Measurements from ENCODE around the gene NGB.
"Not testable (repeated sequence)": the region's sequence is repeated elsewhere in the genome, so short reads cannot be mapped to it uniquely, and the experiment has no call there.

Gene NGB

DNA sequence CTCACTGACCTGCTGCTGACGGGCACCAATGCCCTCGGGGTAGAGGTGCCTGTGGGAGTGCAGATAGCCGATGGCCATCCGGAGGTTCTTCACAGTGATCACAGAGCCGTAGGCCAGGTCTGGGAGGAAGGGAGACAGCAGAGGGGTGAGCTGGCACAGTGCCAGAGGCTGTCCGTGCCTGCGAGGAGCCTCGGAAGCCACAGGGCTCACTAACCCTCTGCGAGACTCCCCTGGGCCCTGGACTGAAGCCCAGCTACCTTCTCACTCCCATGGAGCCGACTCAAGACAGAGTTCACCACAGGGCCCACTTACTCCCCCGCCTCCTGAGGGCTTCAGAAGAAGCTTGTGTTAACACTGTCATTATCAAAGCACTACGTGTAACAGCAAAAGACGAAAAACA is 25.1 kb upstream of the NGB start:
- DNase-seq (ENCODE audit: low spot score), result no peak

DNA sequence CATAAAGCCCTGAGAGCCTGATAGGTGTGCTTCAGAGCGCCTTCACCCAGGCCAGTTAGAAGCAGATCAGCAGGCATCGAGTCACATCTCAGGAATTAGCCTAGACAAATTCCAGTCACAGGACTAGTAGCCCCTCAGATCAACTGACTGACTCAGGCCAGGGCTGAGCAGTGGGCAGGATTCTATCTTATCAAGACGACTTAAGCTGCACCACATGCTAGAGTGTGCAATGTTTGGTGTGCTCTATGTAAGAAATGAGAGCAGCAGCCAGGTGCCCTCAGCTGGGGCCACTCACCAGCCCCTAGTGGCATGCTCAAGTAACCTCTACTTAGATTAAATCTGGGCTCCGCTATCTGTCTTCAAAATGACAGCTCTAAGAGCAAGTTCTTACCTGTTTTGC is 19.7 kb upstream of the NGB start:
- DNase-seq (ENCODE audit: low spot score), result no peak

DNA sequence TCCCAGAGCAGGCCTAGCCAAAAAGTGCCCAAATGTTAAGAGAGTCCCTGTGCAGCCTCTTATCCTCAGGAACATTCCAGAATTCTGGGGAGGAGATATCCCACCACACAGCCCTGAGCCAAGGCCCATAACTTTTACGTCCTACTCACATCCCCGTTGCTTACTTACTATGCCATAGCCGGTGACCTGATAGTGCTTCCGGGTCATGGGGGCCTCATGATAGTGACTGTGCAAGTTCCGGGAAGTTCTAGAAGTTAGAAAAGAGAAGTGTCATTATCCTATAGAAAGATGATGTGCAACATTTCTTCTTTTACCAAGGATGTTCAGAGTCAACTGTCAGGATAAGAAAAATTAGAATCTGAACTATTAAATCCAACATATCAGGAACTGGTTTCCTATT is 15.6 kb upstream of the NGB start:
- no peak for DNase-seq (ENCODE audit: low spot score)

DNA sequence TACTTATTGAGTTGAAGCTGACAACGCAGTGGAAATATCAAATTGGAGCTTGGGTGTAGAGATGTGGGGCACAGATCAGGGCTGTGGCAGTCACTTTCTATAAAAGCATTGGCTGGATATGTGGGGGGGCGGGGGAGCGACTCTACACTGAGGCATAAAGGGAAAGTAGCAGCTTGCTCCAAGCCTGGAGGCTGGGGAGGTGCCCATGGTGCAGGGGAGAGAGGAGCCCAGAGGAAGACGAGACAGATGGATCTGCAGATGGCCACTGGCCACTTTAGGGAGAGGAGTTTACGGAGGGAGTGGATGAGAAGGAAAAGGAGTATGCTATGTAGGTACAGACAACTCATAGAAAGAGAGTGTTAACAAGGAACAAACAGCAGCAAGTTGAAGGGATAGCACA is 13.5 kb upstream of the NGB start:
- DNase-seq (ENCODE audit: low spot score), result no peak

DNA sequence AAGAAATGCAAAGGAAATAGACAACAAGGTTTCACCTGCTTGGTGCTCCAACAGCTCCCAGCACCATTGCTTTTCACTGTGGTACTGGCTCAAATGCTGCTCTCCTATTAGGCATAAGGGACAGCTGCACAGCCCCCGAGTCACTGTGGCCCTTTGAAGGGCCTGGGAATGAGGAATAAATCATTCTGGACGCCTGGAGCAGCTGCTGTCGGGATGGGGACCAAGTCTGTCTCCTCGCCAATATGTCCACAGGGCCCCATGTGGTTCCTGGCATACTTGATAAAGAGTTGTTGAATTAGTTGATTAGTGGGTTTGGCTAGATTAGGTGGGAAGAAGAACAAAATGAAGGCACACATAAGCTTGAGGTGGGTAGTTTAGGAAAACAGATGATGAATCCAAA is 13.1 kb upstream of the NGB start:
- DNase-seq (ENCODE audit: low spot score), result no peak

DNA sequence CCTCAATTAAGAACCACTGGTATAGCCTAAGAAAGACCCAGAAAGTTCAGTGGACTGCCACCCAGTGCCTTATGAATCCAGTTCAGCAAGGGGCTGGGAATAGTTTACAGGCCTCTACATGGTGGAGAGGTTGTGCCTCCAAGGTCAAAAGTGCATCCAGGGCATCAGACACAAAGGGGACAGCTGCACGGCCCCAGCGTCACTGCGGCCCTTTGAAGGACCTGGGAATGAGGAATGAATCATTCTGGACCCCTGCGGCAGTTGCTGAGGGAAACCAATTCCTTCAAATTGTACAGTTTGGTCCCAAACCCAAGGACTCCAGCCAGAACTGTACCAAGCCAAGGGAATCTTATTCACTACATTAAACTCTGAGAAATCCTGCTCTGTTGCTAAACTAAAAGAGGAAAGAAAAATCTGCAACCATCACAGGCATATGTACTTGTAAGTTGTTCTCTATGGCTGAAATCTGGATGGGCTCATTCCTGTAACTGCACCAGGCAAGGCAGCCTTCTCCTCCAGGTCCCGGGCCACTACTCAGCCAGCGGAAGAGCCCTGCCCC is 10.9 kb upstream of the NGB start:
- DNase-seq (ENCODE audit: low spot score), result no peak

DNA sequence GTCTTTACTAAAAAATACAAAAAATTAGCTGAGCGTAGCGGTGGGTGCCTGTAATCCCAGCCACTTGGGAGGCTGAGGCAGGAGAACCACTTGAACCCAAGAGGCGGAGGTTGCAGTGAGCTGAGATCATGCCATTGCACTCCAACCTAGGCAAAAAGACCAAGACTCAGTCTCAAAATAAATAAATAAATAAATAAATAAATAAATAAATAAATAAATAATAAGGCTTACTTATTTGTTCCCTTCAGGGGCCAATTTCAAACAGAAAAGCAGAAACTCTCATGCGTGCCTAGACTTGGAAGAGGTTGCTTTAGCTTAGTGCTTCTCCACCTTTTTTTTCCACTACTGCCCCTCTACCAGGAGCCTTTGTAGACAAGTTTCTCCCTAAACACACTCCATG is 9.9 kb upstream of the NGB start:
- DNase-seq (ENCODE audit: low spot score), result not testable (repeated sequence)

DNA sequence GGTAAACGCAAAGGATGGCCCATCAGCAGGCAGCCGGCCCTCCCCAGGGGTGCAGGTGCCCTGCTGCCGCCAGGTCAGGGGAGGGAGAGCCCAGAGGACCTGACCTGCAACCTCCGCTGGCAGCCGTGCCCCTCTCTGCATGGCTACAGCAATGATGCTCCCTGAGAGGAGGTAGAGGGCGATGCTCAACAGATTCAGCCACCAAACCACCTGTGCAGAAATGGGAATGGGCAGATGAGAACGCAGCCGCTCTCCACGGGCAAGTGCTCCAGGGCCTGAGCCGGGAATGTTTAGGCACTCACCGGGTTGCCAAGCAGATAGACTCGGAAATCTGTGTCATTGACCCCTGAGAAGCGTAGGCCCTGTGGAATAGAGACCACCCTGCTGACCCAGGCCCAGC is 8.7 kb upstream of the NGB start:
- DNase-seq (ENCODE audit: low spot score), result no peak

DNA sequence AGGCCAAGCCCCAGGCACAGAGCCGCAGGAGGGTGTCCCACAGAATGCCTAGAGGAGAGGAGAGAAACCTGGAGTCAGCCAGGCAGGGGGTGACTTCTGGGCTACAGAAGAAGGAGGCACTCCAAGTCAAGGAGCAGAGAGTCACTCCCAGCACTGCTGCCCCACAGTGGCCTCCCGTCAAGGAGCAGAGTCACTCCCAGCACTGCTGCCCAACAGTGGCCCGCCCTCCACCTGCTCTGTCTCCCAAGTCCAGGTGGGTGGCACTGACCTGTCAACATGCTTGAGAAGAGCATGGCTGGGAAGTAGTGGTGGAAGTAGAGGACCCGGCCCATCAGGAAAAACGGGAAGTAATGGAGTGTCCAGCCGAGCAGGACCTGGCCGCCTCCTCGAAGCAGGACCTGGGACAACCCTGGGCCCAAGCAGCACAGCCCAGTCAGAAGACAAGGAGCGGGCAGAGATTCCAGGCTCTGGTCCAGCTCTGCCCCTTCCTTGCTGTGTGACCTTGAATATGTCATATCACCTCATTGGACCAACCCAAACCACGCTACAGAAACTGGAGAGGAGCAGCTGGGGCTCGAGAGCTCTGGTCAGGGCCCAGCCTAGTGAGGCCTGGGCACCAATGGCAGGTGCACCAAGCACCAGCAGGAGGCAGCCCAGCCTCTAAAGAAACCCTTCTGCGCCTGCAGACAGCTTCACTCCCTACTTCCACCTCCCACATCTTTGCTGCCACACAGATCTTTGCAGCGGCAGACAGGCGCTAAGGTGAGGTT is 7.6 kb upstream of the NGB start:
- no peak for DNase-seq (ENCODE audit: low spot score)

DNA sequence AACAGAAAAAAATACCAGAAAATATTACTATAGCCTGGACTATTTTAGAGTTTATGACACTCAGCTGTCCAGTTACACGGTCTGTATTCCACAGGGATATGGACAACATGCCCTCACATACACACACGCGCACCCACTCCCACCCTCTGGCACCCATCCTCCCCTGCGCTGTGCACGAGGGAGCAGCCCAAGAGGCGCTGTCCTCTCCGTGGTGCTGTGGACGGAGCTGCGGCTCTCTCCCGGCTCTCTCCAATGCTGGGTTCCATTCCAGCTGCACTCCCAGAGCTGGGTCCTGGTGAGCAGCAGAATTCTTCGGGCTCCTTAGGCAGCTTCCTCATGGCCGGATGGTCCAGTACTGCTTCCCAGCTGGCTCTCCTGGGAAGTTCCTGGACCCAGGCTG is 6.0 kb upstream of the NGB start:
- DNase-seq (ENCODE audit: low spot score), result no peak

DNA sequence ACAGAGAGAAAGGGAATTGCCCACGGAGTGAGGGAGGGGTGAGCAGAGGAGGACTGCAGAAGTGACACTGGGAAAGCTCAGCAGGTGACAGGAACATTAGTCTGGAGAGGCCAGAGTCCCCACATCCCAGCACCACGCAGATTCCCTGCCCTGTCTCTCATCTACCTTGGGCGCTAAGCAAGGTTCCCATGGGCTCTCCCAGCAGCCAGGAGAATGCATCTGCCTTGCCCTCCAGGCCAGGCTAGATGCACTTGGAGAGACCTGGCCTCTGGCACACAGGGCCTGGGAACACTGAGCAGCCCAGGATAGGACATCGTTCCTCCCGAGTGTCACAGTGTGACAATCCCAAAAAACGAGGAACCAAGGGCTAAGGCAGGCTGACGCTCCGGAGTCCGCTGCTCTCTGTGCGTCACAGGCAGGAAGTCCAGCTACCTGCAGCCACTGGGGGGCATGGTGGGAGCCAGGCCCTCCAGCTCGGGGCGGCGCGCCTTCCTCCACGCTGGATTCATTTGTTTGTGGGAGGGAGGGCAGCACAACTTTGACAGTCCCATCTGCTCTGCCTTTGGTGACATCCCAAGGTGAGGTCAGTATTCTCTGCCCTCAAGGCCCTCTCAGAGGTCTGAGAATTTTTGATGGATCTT is 5.4 kb upstream of the NGB start:
- DNase-seq (ENCODE audit: low spot score), result no peak

DNA sequence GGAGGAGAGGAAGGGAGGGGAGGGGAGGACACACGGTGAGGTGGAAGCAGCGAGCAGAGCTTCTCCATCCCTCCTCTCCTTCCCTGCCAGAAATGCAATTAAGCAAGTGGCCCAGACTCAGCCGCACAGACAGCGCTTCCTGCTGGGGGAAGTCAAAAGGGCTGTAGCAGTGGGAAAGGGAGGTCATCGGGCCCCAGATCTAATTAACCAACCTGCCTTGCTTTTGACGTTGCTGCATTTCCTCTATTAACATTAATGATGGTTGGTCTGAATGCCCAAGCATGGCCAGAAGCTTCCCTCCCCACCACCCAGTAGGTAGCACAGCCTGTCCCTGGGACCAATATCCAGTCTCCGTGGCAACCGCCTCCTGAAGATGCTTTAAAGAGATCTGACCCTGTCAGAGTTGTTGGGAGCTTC is 4.6 kb upstream of the NGB start:
- DNase-seq (ENCODE audit: low spot score), result no peak

DNA sequence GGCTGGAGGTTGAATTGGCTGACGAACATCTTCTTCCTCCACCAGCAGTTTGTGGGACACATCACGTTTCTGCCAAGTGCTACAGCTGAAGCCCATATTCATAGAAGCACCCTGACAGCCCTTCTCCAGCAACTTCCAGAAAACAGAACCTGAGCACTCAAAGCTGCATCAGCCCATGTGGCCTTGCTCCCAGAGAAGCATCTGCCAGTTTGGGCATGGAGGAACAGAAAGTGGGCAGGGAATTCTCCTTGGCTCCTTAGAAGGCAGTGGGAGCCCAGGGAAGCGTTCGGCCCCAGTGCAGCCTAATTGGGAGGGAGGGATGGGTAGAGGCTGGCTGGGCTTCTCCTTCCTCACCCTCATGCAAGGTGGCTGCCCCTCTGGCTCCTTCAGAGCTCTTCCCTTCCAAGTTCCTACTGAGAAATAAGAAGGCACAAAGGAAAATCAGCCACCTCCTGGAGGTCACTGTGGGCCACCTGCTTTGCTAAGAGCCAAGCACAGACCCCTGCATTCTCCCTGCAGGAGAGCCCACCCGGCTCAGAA is 4.1 kb upstream of the NGB start:
- no peak for DNase-seq (ENCODE audit: low spot score)

DNA sequence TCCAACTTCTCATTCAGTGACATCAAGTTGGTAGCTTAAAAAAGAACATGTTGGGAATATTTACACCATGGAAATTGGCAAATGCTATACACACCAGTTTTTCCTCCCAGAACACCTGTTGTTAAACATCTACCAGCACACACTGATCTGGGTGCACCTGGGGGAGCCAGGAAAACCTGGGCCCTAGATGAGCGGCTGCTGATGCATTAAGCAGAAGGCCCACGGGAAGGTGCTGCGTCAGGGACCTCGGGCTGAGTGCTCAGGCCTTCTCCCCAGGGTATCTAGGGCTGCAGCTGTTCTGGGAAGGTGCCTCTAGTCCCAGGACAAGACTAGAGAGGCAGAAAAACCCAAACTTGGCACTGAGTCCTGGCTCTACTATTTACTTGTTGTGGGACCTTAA is 2.8 kb upstream of the NGB start:
- DNase-seq (ENCODE audit: low spot score), result no peak

DNA sequence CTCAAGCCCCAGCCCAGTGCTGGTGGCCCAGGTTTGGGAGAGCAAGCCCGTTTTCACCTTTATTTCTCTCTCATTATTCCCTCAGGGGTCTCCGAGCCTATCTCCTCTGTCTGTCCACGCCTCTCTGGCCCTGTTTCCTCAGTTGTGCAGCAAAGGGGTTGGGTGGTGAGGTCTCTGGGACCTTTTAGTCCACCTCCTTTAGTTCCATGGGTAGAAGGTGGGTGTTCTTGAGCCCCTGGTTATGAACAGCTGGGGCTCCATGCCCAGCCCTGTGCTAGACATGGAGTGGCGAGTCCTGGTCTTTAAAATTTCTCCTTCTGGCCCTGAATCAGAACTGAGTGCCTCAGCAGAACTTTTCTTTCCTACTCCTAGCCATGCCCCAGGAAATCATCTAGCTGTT is 1.3 kb upstream of the NGB start:
- no peak for DNase-seq (ENCODE audit: low spot score)

DNA sequence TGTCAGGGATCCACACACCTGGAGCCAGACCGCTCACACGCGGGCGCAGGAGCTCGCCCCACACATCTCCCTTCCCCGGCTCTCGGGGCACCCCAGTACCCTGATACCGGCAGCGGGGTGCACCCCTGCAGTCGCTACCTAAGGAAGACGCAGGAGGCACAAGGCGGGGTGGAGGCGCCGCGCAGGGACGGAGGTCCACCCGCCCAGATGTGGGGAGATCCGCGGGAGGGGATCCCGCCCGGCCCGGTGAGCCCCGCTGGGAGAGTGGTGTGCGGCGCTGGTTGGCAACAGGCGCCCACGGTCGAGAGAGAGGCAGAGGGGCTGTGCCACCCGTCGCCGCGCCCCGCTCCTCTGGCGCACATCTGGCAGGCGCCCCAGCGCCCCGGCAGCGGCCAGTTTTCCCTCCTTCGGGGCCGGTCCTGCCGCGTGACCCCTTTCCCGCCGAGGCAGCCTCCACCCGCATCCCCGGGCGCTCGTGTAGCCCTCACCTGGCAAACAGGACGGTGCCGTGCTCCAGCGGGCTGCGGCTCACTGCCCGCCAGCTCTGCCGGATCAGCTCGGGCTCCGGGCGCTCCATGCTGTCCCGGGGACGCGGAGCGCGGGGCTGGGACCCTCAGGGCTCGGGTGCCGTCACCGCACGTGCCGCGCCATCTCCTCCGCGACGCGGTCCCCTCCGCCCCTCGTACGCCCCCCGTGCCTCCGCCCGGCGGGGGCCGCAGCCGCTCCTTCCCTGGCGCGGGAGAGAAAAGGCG is 469 bp downstream of the NGB start:
- DNase-seq (ENCODE audit: low spot score), result no peak

DNA sequence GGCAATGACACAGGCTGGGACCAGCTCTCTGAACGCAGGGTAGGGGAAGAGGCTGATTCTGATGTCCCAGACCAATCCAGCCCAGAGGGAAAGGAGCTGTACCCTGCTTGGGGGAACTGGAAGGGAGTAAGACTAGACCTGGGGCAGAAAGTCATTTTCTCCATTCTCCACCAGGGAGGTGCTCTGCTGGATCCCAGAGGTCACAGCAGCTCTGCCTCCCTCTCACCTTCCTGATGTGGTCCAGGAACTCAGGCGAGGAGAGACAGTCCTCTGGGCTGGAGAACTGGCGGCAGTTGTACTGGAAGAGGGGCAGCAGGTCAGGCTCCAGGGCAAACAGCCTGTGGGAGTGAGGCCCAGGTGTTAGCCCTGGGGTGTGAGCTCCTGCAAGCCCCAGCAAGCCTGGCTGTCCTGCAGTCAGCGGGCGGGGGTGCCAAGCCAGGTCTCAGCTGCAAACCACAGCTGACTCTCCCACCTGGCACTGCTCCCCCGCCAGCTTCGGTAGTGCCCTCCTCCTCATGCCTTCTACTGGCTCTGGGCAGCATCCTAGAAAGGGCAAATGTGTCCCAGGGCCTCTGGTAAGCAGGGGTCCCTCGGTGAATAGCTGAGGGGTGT is 1.9 kb downstream of the NGB start:
- no peak for DNase-seq (ENCODE audit: low spot score)

DNA sequence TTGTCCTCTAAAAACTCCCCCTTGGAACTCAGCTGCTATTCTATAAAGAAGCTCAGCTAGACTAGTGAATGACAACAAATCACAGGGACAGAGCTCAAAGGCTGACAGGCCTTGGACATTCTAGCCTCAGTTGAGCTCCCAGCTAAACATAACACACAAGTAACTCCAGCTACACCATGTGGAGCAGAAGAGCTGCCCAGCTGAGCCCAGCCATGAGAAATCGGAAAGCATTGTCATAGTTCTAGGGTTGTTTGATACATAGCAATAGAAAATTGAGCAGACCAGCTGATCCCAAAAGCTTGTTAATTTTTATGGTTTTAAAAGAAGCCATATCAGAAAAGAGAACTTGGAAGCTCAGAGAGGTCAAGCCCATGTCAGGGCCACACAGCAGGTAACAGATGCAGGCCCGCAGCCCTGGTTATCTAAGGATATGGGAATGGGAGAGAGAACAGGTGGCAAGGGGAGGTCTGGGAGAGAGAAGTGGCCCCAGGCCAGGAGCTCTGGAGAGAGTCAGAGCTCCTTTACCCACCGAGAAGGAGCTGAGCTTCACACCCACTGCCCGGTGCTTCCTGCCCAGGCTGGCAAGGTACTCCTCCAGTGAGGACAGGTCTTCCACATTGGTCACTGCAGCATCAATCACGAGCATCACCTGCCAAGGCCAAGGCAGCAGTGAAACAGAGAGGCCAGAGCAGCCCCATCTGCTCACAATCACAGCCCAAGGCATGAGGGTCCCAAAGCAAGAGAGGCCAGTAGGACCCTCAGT is 2.9 kb downstream of the NGB start:
- DNase-seq (ENCODE audit: low spot score), result no peak

DNA sequence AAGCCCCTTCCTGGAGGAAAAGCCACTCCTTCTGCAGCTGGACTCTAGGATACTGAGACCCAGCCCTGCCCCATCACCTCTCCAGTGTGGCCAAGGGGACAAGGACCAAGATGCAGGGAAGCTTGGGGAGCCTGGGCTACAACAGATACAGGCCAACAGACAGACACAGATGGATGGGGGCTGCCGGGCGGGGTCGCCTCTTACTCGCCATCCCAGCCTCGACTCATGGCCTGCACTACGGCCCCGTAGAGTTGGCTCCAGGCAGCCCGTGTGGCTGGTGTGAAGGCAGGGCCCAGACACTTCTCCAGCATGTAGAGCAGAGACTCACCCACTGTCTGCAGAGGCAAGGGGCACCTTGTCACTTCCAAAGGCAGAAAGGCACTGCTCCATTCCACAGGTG is 4.7 kb downstream of the NGB start:
- DNase-seq (ENCODE audit: low spot score), result no peak

DNA sequence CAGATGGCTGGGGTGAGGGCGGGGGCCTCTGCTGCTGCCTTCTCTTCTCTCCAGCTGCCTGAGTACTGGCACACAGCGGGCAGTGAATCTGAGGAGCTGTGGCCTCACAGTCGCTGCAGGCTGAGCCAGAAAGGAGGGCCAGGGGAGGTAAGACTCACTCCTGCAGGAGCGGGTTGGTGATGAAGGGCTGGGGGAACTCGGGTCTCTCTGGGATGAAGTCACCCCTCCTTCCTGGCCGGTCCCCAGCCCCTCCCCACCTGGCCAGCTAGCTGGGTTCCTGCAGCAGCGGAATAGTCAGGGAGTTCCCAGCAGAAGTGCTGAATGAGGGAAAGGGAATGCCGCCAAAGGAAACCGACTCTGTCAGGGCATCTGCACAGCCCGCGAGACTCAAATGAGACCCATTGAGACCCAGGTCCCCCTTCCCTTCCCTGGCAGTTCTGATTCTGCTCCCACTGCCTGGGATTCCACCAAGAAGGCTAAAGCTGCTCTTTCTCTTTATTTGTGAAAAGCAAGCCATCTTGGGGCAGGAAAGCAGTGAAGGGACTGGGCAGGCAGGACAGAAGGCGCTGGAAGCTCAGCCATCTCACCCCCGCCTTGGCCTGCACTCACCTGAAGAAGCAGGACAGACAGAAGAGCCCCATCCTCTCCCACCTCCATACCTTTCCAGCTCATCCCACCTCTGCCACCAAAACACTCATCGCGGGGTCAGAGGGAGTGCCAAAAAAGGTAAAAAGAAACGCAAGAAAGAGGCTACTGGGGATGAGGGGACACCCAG is 5.3 kb downstream of the NGB start:
- no peak for DNase-seq (ENCODE audit: low spot score)

DNA sequence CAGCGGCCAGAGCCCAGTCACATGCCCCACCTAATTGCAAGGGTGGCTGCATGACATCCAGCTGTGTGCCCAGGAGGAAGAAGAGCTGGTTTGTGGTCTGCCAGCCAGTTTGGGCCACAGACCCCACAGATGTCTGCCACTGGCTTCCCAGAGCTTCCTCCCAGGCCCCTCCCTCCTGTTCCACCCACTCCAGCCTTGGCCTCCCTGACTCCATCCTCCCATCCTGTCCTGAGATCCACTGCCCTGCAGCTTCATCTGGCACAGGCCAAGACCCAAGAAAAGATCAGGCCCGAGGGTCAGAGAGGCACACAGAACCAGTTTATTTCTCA is 5.9 kb downstream of the NGB start:
- no peak for DNase-seq (ENCODE audit: low spot score)

Data from CD4-positive, alpha-beta T cell treated with Interleukin-6 at 100 ng/mL for 8 hours (primary cell).